Stomach (tissue), 4 donors: ENCODE measurements around the gene MCC.

Experiments
- CTCF ChIP-seq, 7 experiments: fragments of 450-650 bp in 4 of 7; fragments of 200-600 bp in 3 of 7; sonication (generic) in 3 of 7; IDR thresholded peaks; one replicate each; pipeline ENCODE4 v1.5.1; 2016 to 2019; ENCODE audit warnings: antibody characterized with exemption in 7 of 7, control low read depth in 2 of 7, mild to moderate bottlenecking in 1 of 7
- EP300 ChIP-seq: sonication (generic); formaldehyde crosslinking; IDR thresholded peaks from one replicate; pipeline ENCODE4 v1.6.1; 2017; ENCODE audit warnings: antibody characterized with exemption
- POLR2A ChIP-seq, 4 donors: fragments of 450-650 bp; IDR thresholded peaks; one replicate each; pipeline ENCODE4 v1.6.1; 2016; ENCODE audit warnings: antibody characterized with exemption in 4 of 4, control low read depth in 2 of 4, mild to moderate bottlenecking in 1 of 4, moderate library complexity in 1 of 4
- POLR2AphosphoS5 ChIP-seq, 3 donors: sonication (generic); formaldehyde crosslinking; IDR thresholded peaks; one replicate each; pipeline ENCODE4 v1.6.1; 2016; ENCODE audit warnings: antibody characterized with exemption in 3 of 3

- TF ChIP-seq POLR2A (IDR thresholded peaks at IDR 0.05) (no peak), POLR2AphosphoS5 (IDR thresholded peaks at IDR 0.05) (no peak), CTCF (IDR thresholded peaks at IDR 0.05) (no peak), EP300 (no peak)
These were observed 220.0 kb downstream of the MCC start for GRCh38 chr5:113268232-113268631.
